Stomach (tissue), 9 donors: ENCODE data around the gene CUX1. TPM values are rescaled to one million over a fixed set of nuclear protein-coding genes. Genes with fewer than 3 reads are reported as not detected.

Experiments used
- DNase-seq, 2 donors: peaks; one replicate each; pipeline versions ENCODE4 v3.0.0 to v3.0.0-alpha.2; 2013 to 2019
- H3K27ac ChIP-seq, 5 donors: fragments of 200-600 bp in 4 of 5; sonication (generic) in 4 of 5; one replicate each; pipeline ENCODE4 v1.5.1; 2013 to 2019; ENCODE audit warnings: mild to moderate bottlenecking in 1 of 5, moderate library complexity in 1 of 5
- H3K27me3 ChIP-seq, 3 donors: fragments of 200-600 bp; sonication (generic); one replicate each; pipeline ENCODE4 v1.5.1; 2017 to 2019; ENCODE audit warnings: mixed run types in 1 of 3
- H3K36me3 ChIP-seq, 4 donors: fragments of 200-600 bp; sonication (generic); 1 replicate in 3 of 4; 2 replicates in 1 of 4; pipeline ENCODE4 v1.5.1; 2016 to 2019
- H3K4me1 ChIP-seq, 4 donors: fragments of 200-600 bp; sonication (generic); one replicate each; pipeline ENCODE4 v1.5.1; 2016 to 2019
- H3K4me3 ChIP-seq, 4 donors: fragments of 200-600 bp; sonication (generic) in 3 of 4; one replicate each; pipeline ENCODE4 v1.5.1; 2016 to 2019; ENCODE audit warnings: mild to moderate bottlenecking in 1 of 4
- H3K9me3 ChIP-seq, 4 donors: fragments of 200-600 bp; sonication (generic); one replicate each; pipeline ENCODE4 v1.5.1; 2016 to 2019
- EP300 ChIP-seq: sonication (generic); formaldehyde crosslinking; IDR thresholded peaks from one replicate; pipeline ENCODE4 v1.6.1; 2017; ENCODE audit warnings: antibody characterized with exemption
- POLR2A ChIP-seq, 4 donors: fragments of 450-650 bp; IDR thresholded peaks; one replicate each; pipeline ENCODE4 v1.6.1; 2016; ENCODE audit warnings: antibody characterized with exemption in 4 of 4, control low read depth in 2 of 4, mild to moderate bottlenecking in 1 of 4, moderate library complexity in 1 of 4
- POLR2AphosphoS5 ChIP-seq, 3 donors: sonication (generic); formaldehyde crosslinking; IDR thresholded peaks; one replicate each; pipeline ENCODE4 v1.6.1; 2016; ENCODE audit warnings: antibody characterized with exemption in 3 of 3
- WGBS, 5 donors: extraction: QIAGEN DNeasy Blood & Tissue Kit in 3 of 5; methylation state at CpG; one replicate each; pipeline versions ENCODE4 v1.1.5 to v1.1.7; 2013 to 2018; 5-methylcytosine and 5-hydroxymethylcytosine counted together
- intact Hi-C: fragments of 100-400 bp; cut with DNase I; formaldehyde crosslinking; loops from one replicate; pipeline ENCODE4 v1.15.1; 2023; ENCODE audit warnings: low total_unique reads
- polyA plus RNA-seq, 3 donors: library from polyadenylated mRNA; stranded (reverse); fragments of 200-250 nt; gene quantifications; one replicate each; pipeline ENCODE4 v1.2.3, GENCODE V29; 2013
- total RNA-seq, 5 donors: library from RNA; depleted of rRNA; stranded (reverse); fragments of >200 nt; gene quantifications; one replicate each; pipeline versions ENCODE4 v1.1.0 to v1.2.3, GENCODE V29; 2014 to 2016
- TF ChIP-seq, protein P1 (sequence below), 7 experiments: fragments of 450-650 bp in 4 of 7; fragments of 200-600 bp in 3 of 7; sonication (generic) in 3 of 7; IDR thresholded peaks; one replicate each; pipeline ENCODE4 v1.5.1; 2016 to 2019; ENCODE audit warnings: antibody characterized with exemption in 7 of 7, control low read depth in 2 of 7, mild to moderate bottlenecking in 1 of 7
- donor health status: healthy with polysubstance abuse.
- donor health status: Bipolar disorder and iron deficiency.
- donor health status: healthy.

CUX1 gene
- total and polyA plus RNA-seq, 8 donors = 24.7 to 201 (median 54.7) TPM

GRCh38 chr7:102252366-102252982 is 435.0 kb downstream of the CUX1 start:
- Histone ChIP-seq H3K36me3 (peaks cover 7 to 55% (median 47%) of the 10 kb centered on the region in 4 donors), H3K9me3 (no peaks in the 10 kb centered on the region), H3K27me3 (no peaks in the 10 kb centered on the region), H3K27ac (no peak overlapping the region), H3K4me1 (no peaks in the 10 kb centered on the region), H3K4me3 (no peak overlapping the region)
- intact Hi-C loops = no loop called here
- WGBS, 5 donors = 76 to 85% (median 76%) methylated on average over 11 of the region's 11 CpGs
- TF ChIP-seq EP300 (no peak), POLR2AphosphoS5 (IDR thresholded peaks at IDR 0.05) (no peak), POLR2A (IDR thresholded peaks at IDR 0.05) (no peak)
- TF ChIP-seq, protein P1, sequence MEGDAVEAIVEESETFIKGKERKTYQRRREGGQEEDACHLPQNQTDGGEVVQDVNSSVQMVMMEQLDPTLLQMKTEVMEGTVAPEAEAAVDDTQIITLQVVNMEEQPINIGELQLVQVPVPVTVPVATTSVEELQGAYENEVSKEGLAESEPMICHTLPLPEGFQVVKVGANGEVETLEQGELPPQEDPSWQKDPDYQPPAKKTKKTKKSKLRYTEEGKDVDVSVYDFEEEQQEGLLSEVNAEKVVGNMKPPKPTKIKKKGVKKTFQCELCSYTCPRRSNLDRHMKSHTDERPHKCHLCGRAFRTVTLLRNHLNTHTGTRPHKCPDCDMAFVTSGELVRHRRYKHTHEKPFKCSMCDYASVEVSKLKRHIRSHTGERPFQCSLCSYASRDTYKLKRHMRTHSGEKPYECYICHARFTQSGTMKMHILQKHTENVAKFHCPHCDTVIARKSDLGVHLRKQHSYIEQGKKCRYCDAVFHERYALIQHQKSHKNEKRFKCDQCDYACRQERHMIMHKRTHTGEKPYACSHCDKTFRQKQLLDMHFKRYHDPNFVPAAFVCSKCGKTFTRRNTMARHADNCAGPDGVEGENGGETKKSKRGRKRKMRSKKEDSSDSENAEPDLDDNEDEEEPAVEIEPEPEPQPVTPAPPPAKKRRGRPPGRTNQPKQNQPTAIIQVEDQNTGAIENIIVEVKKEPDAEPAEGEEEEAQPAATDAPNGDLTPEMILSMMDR (IDR thresholded peaks at IDR 0.05) = no peak
- no peak for DNase-seq

DNA sequence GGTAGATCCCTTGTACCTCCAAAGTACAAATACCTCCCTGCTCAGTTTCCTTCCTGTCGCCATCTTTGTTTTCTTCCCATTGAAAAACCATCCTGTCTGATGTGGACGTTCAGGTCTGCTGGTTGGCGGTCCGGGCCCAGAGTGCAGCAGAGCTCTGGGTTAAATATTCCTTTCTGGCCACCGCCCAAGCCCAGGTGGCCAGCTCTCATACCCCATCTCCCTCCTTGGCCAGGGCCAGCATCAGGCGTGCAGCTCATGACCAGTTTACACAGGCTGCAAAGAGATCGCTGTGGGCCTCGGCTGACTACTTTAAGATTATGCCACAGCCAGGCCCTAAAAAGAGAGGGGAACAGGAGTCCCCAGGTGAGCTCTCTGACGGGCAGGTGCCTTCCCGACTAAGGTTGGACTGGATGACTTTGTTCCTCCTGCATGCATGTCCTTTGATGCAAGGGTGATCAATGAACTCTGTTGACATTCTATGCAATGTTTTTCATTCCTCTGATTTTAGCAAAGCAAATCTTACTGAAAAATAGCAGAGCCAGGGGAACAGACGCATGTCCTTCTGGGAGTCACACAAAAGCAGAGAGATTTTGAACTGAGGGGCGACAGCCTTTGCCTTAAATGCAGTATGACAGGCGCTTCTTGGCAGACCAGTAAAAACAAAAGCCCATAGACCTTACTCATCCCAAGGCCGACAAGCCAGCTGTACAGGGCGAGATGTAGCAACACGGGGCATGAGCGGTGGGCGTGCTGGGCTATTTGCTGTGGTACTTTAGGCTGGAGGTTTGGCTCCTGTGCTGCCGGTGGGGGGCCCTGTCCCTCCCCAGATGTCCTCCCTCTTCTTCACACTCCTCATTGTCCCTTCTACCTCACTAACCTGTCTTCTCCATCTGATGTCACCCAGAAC is 435.9 kb downstream of the CUX1 start:
- WGBS, 5 donors = 89 to 94% (median 92%) methylated on average over 19 of the region's 19 CpGs
- intact Hi-C loops = no loop called here
- no peaks in the 10 kb centered on the region for H3K9me3 ChIP-seq
- no peak overlapping the region for H3K27ac ChIP-seq
- no peak overlapping the region for H3K4me3 ChIP-seq
- peaks cover 7 to 46% (median 40%) of the 10 kb centered on the region in 4 donors for H3K36me3 ChIP-seq
- no peak for TF ChIP-seq POLR2A (IDR thresholded peaks at IDR 0.05)
- TF ChIP-seq, protein P1 (IDR thresholded peaks at IDR 0.05) = no peak
- no peak for TF ChIP-seq EP300
- TF ChIP-seq POLR2AphosphoS5 (IDR thresholded peaks at IDR 0.05) = no peak
- no peak for DNase-seq
- H3K4me1 ChIP-seq = no peaks in the 10 kb centered on the region
- H3K27me3 ChIP-seq = no peaks in the 10 kb centered on the region

GRCh38 chr7:102253973-102254370 is 436.5 kb downstream of the CUX1 start:
- no peaks in the 10 kb centered on the region for H3K4me1 ChIP-seq
- intact Hi-C loops = no loop called here
- 87 to 93% (median 89%) methylated on average over 13 of the region's 13 CpGs for WGBS, 5 donors
- H3K36me3 ChIP-seq = peaks cover 4 to 41% (median 36%) of the 10 kb centered on the region in 4 donors
- DNase-seq = no peak
- no peak for TF ChIP-seq POLR2AphosphoS5 (IDR thresholded peaks at IDR 0.05)
- TF ChIP-seq, protein P1 (IDR thresholded peaks at IDR 0.05) = no peak
- no peak for TF ChIP-seq EP300
- no peak for TF ChIP-seq POLR2A (IDR thresholded peaks at IDR 0.05)
- H3K9me3 ChIP-seq = no peaks in the 10 kb centered on the region
- H3K27me3 ChIP-seq = no peaks in the 10 kb centered on the region
- no peak overlapping the region for H3K27ac ChIP-seq
- H3K4me3 ChIP-seq = no peak overlapping the region

DNA sequence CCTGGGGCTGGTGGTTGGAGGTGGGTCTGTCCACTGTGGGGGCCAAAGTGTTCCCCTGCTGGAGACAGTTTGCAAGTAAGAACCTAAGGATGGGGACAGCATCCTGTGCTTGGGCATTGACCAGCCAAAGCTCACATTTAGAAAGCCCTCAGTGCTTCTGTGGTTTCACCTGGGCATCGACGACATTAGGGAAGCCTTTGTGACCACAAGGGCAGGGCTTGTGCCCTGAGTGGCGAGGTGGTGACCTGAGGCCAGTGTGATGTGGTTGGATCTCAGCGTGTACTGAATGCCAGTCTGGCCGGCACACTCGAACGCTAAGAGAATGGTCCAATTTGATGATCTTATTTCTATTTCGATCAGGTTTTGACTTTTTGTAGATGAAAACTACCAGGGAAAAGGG is 437.1 kb downstream of the CUX1 start:
- H3K4me3 ChIP-seq = no peak overlapping the region
- DNase-seq = no peak
- intact Hi-C loops = no loop called here
- no peaks in the 10 kb centered on the region for H3K4me1 ChIP-seq
- H3K36me3 ChIP-seq = peaks cover 0 to 36% (median 30%) of the 10 kb centered on the region in 4 donors
- no peak overlapping the region for H3K27ac ChIP-seq
- 84 to 92% (median 90%) methylated on average over 8 of the region's 8 CpGs for WGBS, 5 donors
- H3K27me3 ChIP-seq = no peaks in the 10 kb centered on the region
- H3K9me3 ChIP-seq = no peaks in the 10 kb centered on the region
- TF ChIP-seq EP300 (no peak), POLR2A (IDR thresholded peaks at IDR 0.05) (no peak), POLR2AphosphoS5 (IDR thresholded peaks at IDR 0.05) (no peak)
- TF ChIP-seq, protein P1 (IDR thresholded peaks at IDR 0.05) = no peak
